ENCODE data around the gene EIF4A3. TPM values are rescaled to one million over a fixed set of nuclear protein-coding genes. Genes with fewer than 3 reads are reported as not detected.
"Not testable (repeated sequence)": the region's sequence is repeated elsewhere in the genome, so short reads cannot be mapped to it uniquely, and the experiment has no call there.

The EIF4A3 gene
- polyA plus RNA-seq, 1 donor (not counting 4 experiments of a cell fraction or from before 2014, with no cell fraction given): 143 TPM

DNA sequence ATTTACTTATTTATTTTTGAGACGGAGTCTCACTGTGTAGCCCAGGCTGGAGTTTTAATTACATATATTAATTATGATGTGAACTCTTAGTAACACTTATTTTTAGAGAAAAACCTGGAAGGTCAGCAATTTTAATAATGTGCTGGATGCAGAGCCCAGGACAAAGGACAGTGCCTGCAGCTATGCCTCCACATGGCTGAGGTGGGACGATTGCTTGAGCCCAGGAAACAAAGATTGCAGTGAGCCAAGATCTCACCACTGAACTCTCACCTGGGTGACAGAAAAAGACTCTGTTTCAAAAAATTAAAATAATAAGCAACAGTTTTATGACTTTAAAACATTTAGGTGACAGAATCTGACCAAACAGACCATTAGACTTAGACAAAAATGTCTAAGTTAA, 11.9 kb upstream of the EIF4A3 start:
- no peaks in the 10 kb centered on the region for H3K27me3 ChIP-seq (ENCODE audit: control insufficient read depth, extremely low read depth, insufficient read depth, low read length)
- no peak overlapping the region for H2AFZ ChIP-seq (ENCODE audit: control insufficient read depth, low read length)
- FAIRE-seq (no peak), DNase-seq (ENCODE audit: low read depth, low spot score) (no peak)
- H3K4me3 ChIP-seq (ENCODE audit: control insufficient read depth in 2 of 3, extremely low read depth in 1 of 3, insufficient read depth in 2 of 3, low read depth in 1 of 3, low read length in 3 of 3): no peak overlapping the region
- TF ChIP-seq EZH2 (IDR thresholded peaks at IDR 0.05; ENCODE audit: low read length): no peak
- TF ChIP-seq CTCF (optimal IDR thresholded peaks at IDR 0.05 in 1 of 3, IDR thresholded peaks at IDR 0.05 in 1 of 3, conservative IDR thresholded peaks at IDR 0.05 in 1 of 3; ENCODE audit: extremely low read depth in 1 of 3, insufficient read depth in 2 of 3, low read length in 3 of 3): no peak
- H3K4me1 ChIP-seq (ENCODE audit: control insufficient read depth, extremely low read depth, insufficient read depth, low read length): no peaks in the 10 kb centered on the region
- no peaks in the 10 kb centered on the region for H3K9me3 ChIP-seq (ENCODE audit: control insufficient read depth, low read depth, low read length)
- H3K27ac ChIP-seq (ENCODE audit: control insufficient read depth, insufficient read depth, low read length): no peak overlapping the region
- H3K36me3 ChIP-seq (ENCODE audit: control insufficient read depth in 2 of 2, extremely low read depth in 1 of 2, insufficient read depth in 2 of 2, low read length in 2 of 2): no peaks in the 10 kb centered on the region
- dilution Hi-C loops (cut with MboI; ENCODE audit: extremely low pct_ligation_motif_present, low sequenced_read_pairs): no loop called here
- H3K4me2 ChIP-seq (ENCODE audit: control insufficient read depth, extremely low read depth, insufficient read depth, low read depth, low read length): no peak overlapping the region
- H4K20me1 ChIP-seq (ENCODE audit: control insufficient read depth, extremely low read depth, insufficient read depth, low read length): no peaks in the 10 kb centered on the region
- no peaks in the 10 kb centered on the region for H3K79me2 ChIP-seq (ENCODE audit: control insufficient read depth, insufficient read depth, low read length)
- no peaks in the 10 kb centered on the region for H3K9me1 ChIP-seq (ENCODE audit: control insufficient read depth, extremely low read depth, insufficient read depth, low read length)
- no peak overlapping the region for H3K9ac ChIP-seq (ENCODE audit: control insufficient read depth, extremely low read depth, insufficient read depth, low read length)

DNA sequence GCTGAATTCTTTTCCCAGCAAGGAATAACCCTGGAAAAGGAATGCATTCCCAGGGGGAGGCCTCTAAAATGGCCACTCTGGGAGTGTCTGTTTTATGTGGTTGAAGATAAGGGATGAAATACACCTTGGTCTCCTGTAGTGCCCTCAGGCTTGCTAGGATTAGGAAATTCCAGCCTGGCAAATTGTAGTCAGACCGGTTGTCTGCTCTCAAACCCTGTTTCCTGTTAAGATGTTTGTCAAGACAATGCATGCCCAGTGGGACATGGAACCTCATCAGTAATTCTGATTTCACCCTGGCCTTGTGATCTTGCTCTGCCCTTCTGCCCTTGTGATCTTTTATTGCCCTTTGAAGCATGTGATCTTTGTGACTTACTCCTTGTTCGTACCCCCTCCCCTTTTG, 8.7 kb upstream of the EIF4A3 start:
- DNase-seq (ENCODE audit: low read depth, low spot score); H4K20me1 ChIP-seq (ENCODE audit: control insufficient read depth, extremely low read depth, insufficient read depth, low read length); H3K9me3 ChIP-seq (ENCODE audit: control insufficient read depth, low read depth, low read length); H3K4me3 ChIP-seq (ENCODE audit: control insufficient read depth in 2 of 3, extremely low read depth in 1 of 3, insufficient read depth in 2 of 3, low read depth in 1 of 3, low read length in 3 of 3); H3K27me3 ChIP-seq (ENCODE audit: control insufficient read depth, extremely low read depth, insufficient read depth, low read length); H3K27ac ChIP-seq (ENCODE audit: control insufficient read depth, insufficient read depth, low read length); H3K9me1 ChIP-seq (ENCODE audit: control insufficient read depth, extremely low read depth, insufficient read depth, low read length); H3K4me2 ChIP-seq (ENCODE audit: control insufficient read depth, extremely low read depth, insufficient read depth, low read depth, low read length); H3K79me2 ChIP-seq (ENCODE audit: control insufficient read depth, insufficient read depth, low read length); FAIRE-seq; H3K4me1 ChIP-seq (ENCODE audit: control insufficient read depth, extremely low read depth, insufficient read depth, low read length); H2AFZ ChIP-seq (ENCODE audit: control insufficient read depth, low read length); dilution Hi-C loops (cut with MboI; ENCODE audit: extremely low pct_ligation_motif_present, low sequenced_read_pairs); H3K36me3 ChIP-seq (ENCODE audit: control insufficient read depth in 2 of 2, extremely low read depth in 1 of 2, insufficient read depth in 2 of 2, low read length in 2 of 2); H3K9ac ChIP-seq (ENCODE audit: control insufficient read depth, extremely low read depth, insufficient read depth, low read length): not testable (repeated sequence)

DNA sequence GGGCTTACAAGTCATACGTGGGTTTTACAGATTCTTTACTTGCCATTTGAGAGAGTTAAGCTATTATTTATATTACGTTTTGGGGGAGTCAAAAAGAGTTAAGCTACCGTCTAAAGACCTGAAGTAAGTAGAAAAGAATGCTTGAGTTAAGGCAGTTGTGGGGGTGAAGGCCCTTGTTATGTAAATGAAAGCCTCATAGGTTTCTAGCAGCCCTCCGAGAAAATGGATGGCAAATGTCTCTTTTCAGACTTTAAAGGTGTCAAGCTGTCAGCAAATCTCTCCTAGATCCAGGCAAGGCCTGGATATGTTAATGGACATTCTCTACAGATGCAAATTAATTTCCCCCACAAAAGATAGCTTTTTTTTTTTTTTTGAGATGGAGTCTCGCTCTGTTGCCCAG, 7.2 kb upstream of the EIF4A3 start:
- Histone ChIP-seq H3K9ac (ENCODE audit: control insufficient read depth, extremely low read depth, insufficient read depth, low read length) (no peak overlapping the region), H3K36me3 (ENCODE audit: control insufficient read depth in 2 of 2, extremely low read depth in 1 of 2, insufficient read depth in 2 of 2, low read length in 2 of 2) (no peaks in the 10 kb centered on the region), H3K9me3 (ENCODE audit: control insufficient read depth, low read depth, low read length) (no peaks in the 10 kb centered on the region), H4K20me1 (ENCODE audit: control insufficient read depth, extremely low read depth, insufficient read depth, low read length) (no peaks in the 10 kb centered on the region), H3K27ac (ENCODE audit: control insufficient read depth, insufficient read depth, low read length) (no peak overlapping the region), H3K4me1 (ENCODE audit: control insufficient read depth, extremely low read depth, insufficient read depth, low read length) (peaks cover 9% of the 10 kb centered on the region), H2AFZ (ENCODE audit: control insufficient read depth, low read length) (no peak overlapping the region), H3K4me2 (ENCODE audit: control insufficient read depth, extremely low read depth, insufficient read depth, low read depth, low read length) (no peak overlapping the region), H3K4me3 (ENCODE audit: control insufficient read depth in 2 of 3, extremely low read depth in 1 of 3, insufficient read depth in 2 of 3, low read depth in 1 of 3, low read length in 3 of 3) (no peak overlapping the region), H3K79me2 (ENCODE audit: control insufficient read depth, insufficient read depth, low read length) (no peaks in the 10 kb centered on the region), H3K9me1 (ENCODE audit: control insufficient read depth, extremely low read depth, insufficient read depth, low read length) (no peaks in the 10 kb centered on the region), H3K27me3 (ENCODE audit: control insufficient read depth, extremely low read depth, insufficient read depth, low read length) (no peaks in the 10 kb centered on the region)
- FAIRE-seq: no peak
- TF ChIP-seq EZH2 (IDR thresholded peaks at IDR 0.05; ENCODE audit: low read length) (no peak), CTCF (optimal IDR thresholded peaks at IDR 0.05 in 1 of 3, IDR thresholded peaks at IDR 0.05 in 1 of 3, conservative IDR thresholded peaks at IDR 0.05 in 1 of 3; ENCODE audit: extremely low read depth in 1 of 3, insufficient read depth in 2 of 3, low read length in 3 of 3) (no peak)
- no peak for DNase-seq (ENCODE audit: low read depth, low spot score)
- dilution Hi-C loops (cut with MboI; ENCODE audit: extremely low pct_ligation_motif_present, low sequenced_read_pairs): no loop called here

Measured in keratinocyte (primary cell).